ENCODE results near the gene EDC4.

The EDC4 gene

DNA sequence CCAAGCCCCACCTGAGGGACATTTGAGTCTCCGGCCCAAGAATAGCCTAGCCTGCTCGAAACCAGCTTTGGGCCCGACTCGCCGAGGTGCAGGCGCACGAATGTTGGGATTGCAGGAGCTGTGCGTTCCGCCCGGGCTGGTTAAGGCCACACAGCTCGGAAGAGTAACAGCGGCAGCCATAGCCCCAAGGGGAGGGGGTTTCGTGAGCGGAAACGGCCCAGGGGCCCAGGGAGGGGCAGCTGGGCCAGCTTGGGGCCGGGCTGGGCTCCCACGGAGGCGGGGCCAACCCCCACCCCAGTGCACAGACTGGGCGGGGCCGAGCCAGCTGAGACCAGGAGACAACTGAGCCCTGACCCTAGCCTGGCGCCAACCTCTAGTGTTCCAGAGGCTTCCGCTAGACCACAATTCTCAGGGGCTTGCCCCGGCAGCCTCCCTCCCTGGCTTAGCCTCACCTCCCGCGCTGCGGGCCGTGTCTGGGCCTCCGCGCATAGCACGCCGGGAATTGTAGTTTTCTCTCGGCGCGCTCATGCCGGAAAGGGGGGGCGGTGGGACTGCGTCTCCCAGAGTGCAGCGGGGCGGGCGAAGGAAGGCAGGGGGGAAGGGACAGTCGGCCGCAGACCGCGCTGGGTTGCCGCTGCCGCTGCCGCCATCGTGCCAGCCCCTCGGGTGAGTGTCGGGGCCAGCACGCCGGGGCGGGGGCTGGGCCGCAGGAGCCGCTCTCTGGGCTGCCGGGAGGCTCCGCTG, 26.4 kb upstream of the EDC4 start, which contains the start of gene NUTF2:
NUTF2 (plus strand) TSS at position 614 of the 744 bp plus-strand sequence. CDS start 18,198 bp downstream, outside the sequence.
- Histone ChIP-seq H3K36me3 (ENCODE audit: control insufficient read depth, insufficient read depth, low read length) (no peaks in the 10 kb centered on the region), H3K4me3 (replicated peaks; ENCODE audit: low read depth, low read length) (peak within 1 kb of the TSS; percentile 96), H3K27me3 (replicated peaks; ENCODE audit: control insufficient read depth, insufficient read depth, low read length) (no peaks in the 10 kb centered on the region)
- DNase-seq (ENCODE audit: extremely low read depth, insufficient read length): peak; percentile 95
- TF ChIP-seq, protein P1, sequence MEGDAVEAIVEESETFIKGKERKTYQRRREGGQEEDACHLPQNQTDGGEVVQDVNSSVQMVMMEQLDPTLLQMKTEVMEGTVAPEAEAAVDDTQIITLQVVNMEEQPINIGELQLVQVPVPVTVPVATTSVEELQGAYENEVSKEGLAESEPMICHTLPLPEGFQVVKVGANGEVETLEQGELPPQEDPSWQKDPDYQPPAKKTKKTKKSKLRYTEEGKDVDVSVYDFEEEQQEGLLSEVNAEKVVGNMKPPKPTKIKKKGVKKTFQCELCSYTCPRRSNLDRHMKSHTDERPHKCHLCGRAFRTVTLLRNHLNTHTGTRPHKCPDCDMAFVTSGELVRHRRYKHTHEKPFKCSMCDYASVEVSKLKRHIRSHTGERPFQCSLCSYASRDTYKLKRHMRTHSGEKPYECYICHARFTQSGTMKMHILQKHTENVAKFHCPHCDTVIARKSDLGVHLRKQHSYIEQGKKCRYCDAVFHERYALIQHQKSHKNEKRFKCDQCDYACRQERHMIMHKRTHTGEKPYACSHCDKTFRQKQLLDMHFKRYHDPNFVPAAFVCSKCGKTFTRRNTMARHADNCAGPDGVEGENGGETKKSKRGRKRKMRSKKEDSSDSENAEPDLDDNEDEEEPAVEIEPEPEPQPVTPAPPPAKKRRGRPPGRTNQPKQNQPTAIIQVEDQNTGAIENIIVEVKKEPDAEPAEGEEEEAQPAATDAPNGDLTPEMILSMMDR (IDR thresholded peaks at IDR 0.05; ENCODE audit: insufficient read depth, low read length, poor library complexity, severe bottlenecking): no peak

DNA sequence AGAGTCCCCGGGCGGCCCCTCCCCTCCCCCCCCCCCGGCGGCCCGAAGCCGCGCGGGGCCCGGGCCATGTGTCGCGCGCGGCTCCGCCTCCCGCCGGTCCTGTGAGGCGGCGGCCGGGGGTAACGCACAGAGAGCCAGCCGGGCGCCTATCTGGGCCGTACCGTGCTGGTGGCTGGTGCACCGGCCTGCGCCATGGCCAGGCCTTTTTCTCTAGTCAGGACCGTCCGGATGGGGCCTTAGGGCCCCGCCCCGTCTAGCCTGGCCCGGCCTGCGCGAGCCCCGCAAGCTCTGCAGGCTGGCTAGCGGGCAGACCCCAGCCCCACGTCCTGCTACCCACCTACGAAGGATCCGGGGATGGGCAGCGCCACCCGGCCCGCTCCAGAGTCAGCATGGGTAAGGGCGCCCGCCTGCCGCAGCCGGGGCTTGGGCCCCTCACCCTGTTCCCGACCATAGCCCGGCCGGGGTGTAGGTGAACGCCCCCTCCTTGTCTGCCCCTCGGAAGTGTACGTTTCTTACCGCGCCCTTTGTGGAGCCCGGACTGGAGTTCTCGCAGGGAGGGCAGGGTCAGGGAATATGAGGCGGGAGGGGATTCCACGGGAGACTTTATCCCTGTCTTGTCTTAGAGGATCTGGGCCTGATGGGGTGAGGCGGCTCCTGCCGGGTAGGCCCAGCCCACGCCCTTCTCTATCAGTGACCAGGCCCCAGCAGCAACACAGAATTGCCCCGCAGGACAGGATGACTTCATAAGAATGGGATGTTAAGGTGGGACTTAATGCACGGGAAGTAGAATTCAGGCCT, 25.6 kb upstream of the EDC4 start, which contains the start of gene CENPT:
CENPT (minus strand) TSS at position 630 of the 798 bp plus-strand sequence. CDS start 13,834 bp downstream, outside the sequence.
- no peak for DNase-seq (ENCODE audit: extremely low read depth, insufficient read length)
- TF ChIP-seq, protein P1 (IDR thresholded peaks at IDR 0.05; ENCODE audit: insufficient read depth, low read length, poor library complexity, severe bottlenecking): no peak
- peak within 1 kb of the TSS; percentile 96 for H3K4me3 ChIP-seq (replicated peaks; ENCODE audit: low read depth, low read length)
- no peaks in the 10 kb centered on the region for H3K27me3 ChIP-seq (replicated peaks; ENCODE audit: control insufficient read depth, insufficient read depth, low read length)
- H3K36me3 ChIP-seq (ENCODE audit: control insufficient read depth, insufficient read depth, low read length): no peaks in the 10 kb centered on the region

DNA sequence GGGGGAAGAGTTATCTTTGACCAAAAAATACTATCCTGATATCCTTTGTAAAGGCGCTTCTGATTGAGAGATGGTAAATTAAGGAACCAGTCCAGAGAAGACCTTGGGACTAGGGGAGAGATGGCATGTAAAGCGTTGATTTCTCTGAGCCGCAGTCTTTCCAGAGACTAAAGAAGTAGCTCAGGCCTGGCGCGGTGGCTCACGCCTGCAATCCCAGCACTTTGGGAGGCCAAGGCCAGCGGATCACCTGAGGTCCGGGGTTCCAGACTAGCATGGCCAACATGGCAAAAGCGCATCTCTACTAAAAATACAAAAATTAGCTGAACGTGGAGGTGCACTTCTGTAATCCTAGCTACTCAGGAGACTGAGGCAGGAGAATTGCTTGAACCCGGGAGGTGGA, 24.7 kb upstream of the EDC4 start:
- H3K27me3 ChIP-seq (replicated peaks; ENCODE audit: control insufficient read depth, insufficient read depth, low read length): no peaks in the 10 kb centered on the region
- DNase-seq (ENCODE audit: extremely low read depth, insufficient read length): no peak
- peak overlapping the region; percentile 96 for H3K4me3 ChIP-seq (replicated peaks; ENCODE audit: low read depth, low read length)
- TF ChIP-seq, protein P1 (IDR thresholded peaks at IDR 0.05; ENCODE audit: insufficient read depth, low read length, poor library complexity, severe bottlenecking): no peak
- H3K36me3 ChIP-seq (ENCODE audit: control insufficient read depth, insufficient read depth, low read length): no peaks in the 10 kb centered on the region

DNA sequence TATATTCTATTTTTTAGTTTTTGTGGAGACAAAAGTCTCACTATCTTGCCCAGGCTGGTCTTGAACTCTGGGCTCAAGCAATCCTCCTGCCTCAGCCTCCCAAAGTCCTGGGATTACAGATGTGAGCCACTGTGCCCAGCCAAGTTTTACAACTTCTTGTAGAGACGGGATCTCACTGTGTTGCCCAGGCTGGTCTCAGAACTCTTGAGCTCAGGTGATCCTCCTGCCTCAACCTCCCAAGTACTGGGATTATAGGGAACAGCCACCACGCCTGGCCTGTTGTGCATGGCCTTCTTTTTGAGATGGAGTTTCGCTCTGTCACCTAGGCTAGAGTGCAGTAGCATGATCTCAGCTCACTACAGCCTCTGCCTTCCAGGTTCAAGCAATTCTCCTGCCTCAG, 19.2 kb upstream of the EDC4 start:
- TF ChIP-seq, protein P1 (IDR thresholded peaks at IDR 0.05; ENCODE audit: insufficient read depth, low read length, poor library complexity, severe bottlenecking): no peak
- Histone ChIP-seq H3K36me3 (ENCODE audit: control insufficient read depth, insufficient read depth, low read length) (no peaks in the 10 kb centered on the region; the same call in 1 of the 2 replicates), H3K27me3 (replicated peaks; ENCODE audit: control insufficient read depth, insufficient read depth, low read length) (no peaks in the 10 kb centered on the region), H3K4me3 (replicated peaks; ENCODE audit: low read depth, low read length) (no peak overlapping the region)
- DNase-seq (ENCODE audit: extremely low read depth, insufficient read length): no peak

DNA sequence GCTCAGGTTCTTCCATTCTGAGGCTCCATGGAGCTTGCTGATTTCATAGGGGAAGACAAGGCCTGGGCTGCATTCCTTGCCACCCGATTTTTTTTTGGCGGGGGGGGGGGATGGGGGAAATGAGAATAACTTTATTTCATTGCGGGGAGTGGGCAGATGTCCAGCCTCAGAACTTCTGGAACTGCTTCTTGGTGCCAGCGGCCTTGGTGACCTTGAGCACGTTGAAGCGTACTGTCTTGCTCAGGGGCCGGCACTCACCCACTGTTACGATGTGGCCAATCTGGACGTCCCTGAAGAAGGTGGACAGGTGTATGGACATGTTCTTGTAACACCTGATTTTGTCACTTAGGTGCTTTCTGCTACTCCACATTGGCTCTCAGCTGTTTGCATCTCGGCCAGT, 17.1 kb upstream of the EDC4 start:
- no peak overlapping the region for H3K4me3 ChIP-seq (replicated peaks; ENCODE audit: low read depth, low read length)
- H3K36me3 ChIP-seq (ENCODE audit: control insufficient read depth, insufficient read depth, low read length): peaks cover 2% of the 10 kb centered on the region; the same call in 1 of the 2 replicates
- TF ChIP-seq, protein P1 (IDR thresholded peaks at IDR 0.05; ENCODE audit: insufficient read depth, low read length, poor library complexity, severe bottlenecking): no peak
- no peak for DNase-seq (ENCODE audit: extremely low read depth, insufficient read length)
- no peaks in the 10 kb centered on the region for H3K27me3 ChIP-seq (replicated peaks; ENCODE audit: control insufficient read depth, insufficient read depth, low read length)
